ENCODE results near the gene ANKRD17.

ANKRD17 gene

DNA sequence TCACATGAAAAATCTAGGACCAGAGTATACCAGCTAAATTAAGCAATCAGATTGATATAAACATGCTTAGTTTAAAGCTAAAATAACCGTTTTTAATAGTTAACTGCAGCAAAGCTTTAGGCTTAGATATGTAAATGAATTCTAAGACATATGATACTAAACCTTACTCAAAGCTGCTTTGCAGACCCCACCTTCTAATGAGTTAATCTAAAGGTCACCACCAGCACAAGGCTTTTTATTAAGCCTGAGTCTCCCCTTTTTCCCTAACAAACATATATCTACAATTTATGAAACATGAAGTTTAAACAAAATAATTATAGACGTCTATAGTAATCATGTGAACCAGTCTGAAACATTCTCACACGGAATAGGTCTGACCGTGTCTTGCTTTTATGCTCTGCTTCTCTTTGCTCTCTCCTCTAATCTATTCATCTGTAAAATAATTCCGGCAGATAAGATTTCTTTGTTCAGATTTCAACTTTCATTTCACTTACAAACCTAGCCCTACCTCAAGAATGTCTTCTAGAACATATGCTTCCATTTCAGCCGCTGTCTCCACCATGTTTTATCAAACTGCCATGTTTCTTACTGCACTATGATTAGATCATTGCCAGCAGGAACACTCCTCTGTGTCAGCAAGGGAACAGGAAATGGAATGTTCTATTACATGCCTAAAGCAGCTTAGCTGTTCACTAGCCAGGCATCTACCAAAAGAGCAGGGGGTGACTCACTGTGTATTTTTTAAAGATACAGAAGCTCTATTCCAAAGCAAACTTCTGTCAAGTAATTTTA, 35.9 kb downstream of the ANKRD17 start:
- peak overlapping the region; percentile 55 for H3K4me3 ChIP-seq (ENCODE audit: low read depth, low read length)
- TF ChIP-seq, protein P1, sequence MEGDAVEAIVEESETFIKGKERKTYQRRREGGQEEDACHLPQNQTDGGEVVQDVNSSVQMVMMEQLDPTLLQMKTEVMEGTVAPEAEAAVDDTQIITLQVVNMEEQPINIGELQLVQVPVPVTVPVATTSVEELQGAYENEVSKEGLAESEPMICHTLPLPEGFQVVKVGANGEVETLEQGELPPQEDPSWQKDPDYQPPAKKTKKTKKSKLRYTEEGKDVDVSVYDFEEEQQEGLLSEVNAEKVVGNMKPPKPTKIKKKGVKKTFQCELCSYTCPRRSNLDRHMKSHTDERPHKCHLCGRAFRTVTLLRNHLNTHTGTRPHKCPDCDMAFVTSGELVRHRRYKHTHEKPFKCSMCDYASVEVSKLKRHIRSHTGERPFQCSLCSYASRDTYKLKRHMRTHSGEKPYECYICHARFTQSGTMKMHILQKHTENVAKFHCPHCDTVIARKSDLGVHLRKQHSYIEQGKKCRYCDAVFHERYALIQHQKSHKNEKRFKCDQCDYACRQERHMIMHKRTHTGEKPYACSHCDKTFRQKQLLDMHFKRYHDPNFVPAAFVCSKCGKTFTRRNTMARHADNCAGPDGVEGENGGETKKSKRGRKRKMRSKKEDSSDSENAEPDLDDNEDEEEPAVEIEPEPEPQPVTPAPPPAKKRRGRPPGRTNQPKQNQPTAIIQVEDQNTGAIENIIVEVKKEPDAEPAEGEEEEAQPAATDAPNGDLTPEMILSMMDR (IDR thresholded peaks at IDR 0.05; ENCODE audit: low read depth, low read length, missing control alignments) = no peak
- in situ Hi-C loops (cut with HindIII; ENCODE audit: low sequenced_read_pairs) = no loop called here
- peak; percentile 90 for DNase-seq (ENCODE audit: low read depth)

DNA sequence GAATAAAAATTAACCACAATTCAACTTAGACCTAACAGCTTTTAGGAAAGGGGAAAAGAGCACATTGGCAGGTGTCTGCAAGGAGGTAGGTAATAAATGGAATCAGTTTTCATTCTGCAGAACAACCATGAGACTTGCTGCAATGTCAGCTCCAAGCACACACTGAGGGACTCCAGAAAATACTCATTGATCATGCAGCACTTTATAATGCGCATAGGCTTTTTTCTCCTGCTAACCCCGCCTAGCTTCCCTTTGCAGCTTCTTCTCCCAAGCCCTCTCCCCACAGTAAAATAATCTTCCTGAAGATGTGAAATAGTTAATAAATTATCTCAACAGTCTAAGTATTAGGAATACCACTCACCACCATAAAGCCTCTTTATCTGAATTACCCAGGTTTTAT, 36.9 kb downstream of the ANKRD17 start:
- TF ChIP-seq, protein P1 (IDR thresholded peaks at IDR 0.05; ENCODE audit: low read depth, low read length, missing control alignments) = no peak
- in situ Hi-C loops (cut with HindIII; ENCODE audit: low sequenced_read_pairs) = no loop called here
- peak overlapping the region; percentile 55 for H3K4me3 ChIP-seq (ENCODE audit: low read depth, low read length)
- DNase-seq (ENCODE audit: low read depth) = no peak

DNA sequence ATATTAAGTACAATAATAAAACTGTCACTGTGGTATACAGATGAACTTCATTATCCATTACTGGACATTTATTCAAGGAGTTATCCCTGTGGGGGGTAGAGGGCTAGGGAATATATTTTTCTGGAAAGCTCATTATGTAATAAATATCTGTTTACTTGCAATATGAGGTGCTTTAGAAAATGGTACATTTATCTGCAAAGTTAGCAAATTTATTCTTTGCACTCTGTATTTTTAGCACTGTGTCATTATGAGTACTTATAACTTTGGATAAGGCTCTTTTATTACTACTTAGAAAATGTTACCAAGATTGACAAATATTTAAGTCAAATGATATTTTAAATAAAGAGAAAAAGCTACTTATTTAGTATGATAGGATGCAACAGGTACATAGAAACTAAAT, 37.8 kb downstream of the ANKRD17 start:
- in situ Hi-C loops (cut with HindIII; ENCODE audit: low sequenced_read_pairs) = no loop called here
- TF ChIP-seq, protein P1 (IDR thresholded peaks at IDR 0.05; ENCODE audit: low read depth, low read length, missing control alignments) = no peak
- no peak overlapping the region for H3K4me3 ChIP-seq (ENCODE audit: low read depth, low read length)
- no peak for DNase-seq (ENCODE audit: low read depth)

DNA sequence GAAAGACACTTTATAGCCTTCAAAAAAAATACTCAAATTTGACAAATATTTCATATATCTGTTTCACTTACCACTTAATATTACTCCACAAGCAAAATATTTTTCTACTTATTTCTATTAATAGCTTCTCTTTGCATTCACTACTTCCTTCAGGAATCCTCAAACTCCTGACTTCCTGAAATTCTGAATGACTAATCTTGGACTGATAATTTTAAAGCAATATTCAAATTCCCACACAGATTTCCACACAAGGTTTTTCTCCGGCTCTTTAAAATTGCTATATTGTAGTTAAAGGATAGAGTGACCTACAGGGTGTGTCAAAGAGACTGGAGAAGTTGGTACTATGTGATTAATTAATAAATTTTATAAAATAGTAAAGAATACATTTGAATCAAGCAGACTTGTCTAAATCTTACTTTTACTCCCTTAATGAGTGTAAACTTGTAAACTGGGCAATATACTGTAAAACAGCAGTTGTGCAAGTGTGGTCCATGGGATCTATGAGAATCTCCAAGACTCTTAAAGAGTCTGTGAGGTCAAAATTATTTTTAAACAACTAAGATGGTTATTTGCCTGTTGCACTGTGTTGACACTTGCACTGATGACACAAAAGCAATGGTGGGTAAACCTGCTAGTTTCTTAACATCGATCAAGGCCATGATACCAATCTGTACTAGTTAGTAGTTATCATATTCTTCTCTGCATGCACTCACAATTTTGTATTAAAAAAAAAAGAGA, 44.5 kb downstream of the ANKRD17 start:
- in situ Hi-C loops (cut with HindIII; ENCODE audit: low sequenced_read_pairs) = no loop called here
- no peak overlapping the region for H3K4me3 ChIP-seq (ENCODE audit: low read depth, low read length)
- DNase-seq (ENCODE audit: low read depth) = no peak
- TF ChIP-seq, protein P1 (IDR thresholded peaks at IDR 0.05; ENCODE audit: low read depth, low read length, missing control alignments) = no peak

DNA sequence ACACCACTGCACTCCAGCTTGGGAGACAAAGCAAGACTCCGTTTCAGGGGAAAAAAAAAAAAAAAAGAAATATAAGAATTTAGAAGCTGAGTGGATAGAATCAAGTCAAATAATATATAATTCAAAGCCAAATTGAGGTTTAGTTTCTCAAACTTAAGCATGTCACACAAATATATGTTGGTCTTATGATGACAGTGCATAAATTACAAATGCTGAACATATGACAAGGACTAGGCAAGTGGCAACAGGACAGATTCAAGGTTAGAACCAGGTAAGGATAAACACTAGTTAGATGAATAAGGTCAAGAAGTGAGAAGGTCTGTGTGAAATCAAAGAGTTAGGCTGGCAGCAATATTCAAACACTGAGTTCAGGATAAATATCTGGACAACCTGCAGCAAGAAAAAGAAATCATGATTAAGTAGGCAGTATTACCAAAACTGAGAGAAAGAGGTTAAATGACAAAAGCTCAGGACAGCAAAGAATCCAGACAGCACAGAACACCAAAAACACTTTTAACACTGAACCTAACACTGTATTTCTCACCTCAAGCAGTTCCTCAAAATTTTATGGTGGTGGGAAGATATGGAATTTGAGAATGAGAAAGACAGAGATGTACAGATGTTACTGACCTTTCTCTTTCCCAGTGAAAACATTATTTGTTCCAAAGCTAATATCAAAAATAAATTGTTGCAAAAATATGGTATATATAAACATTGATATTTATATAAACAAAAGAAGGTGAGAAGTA, 45.4 kb downstream of the ANKRD17 start:
- in situ Hi-C loops (cut with HindIII; ENCODE audit: low sequenced_read_pairs) = no loop called here
- no peak for DNase-seq (ENCODE audit: low read depth)

DNA sequence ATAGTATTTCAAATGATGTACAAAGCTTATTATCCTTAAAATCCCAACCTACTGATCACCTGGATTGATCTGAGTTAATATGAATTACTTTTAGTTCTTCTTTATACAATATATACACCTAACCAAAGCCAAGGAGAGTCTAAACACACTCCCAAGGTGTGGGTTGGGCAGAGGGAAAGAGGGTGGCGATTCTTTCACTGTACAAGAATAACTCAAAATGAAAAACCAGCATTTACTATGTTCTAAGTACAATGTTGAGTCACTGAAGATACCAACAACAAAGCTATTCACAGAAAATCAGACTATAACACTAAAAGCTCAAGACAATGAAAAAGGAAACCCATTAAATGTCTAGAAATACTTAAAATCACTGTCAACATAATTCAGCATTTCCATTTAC, 46.6 kb downstream of the ANKRD17 start:
- no peak for DNase-seq (ENCODE audit: low read depth)
- in situ Hi-C loops (cut with HindIII; ENCODE audit: low sequenced_read_pairs) = no loop called here
- TF ChIP-seq, protein P1 (IDR thresholded peaks at IDR 0.05; ENCODE audit: low read depth, low read length, missing control alignments) = no peak
- no peak overlapping the region for H3K4me3 ChIP-seq (ENCODE audit: low read depth, low read length)

More for the DNA sequence above, 45.4 kb downstream of the ANKRD17 start:
- H3K4me3 ChIP-seq (ENCODE audit: low read depth, low read length) = no peak overlapping the region
- TF ChIP-seq, protein P1 (IDR thresholded peaks at IDR 0.05; ENCODE audit: low read depth, low read length, missing control alignments) = no peak

Measured in astrocyte of the cerebellum (primary cell).